Activated T-cell treated with anti-CD3 and anti-CD28 coated beads, Interleukin-2, amount 50 U/mL, for 4 hours (primary cell): ENCODE results near the gene TKT. TPM values are rescaled to one million over a fixed set of nuclear protein-coding genes. Genes with fewer than 3 reads are reported as not detected.

Experiments used
- ATAC-seq, 2 donors: fragments of 200-7000 bp; cut with Tn5 transposase; one replicate each; pipeline ENCODE4 v1.10.0; 2021
- DNase-seq: peaks from one replicate; pipeline ENCODE4 v3.0.0-alpha.2; 2020
- H3K27me3 Mint-ChIP-seq: one replicate; pipeline ENCODE4 v1.8.0; 2021; ENCODE audit warnings: low read depth, mixed read lengths
- H3K36me3 Mint-ChIP-seq: one replicate; pipeline ENCODE4 v1.8.0; 2022; ENCODE audit warnings: mixed read lengths; ENCODE audit not compliant: insufficient read depth
- H3K4me1 Mint-ChIP-seq: one replicate; pipeline ENCODE4 v1.8.0; 2021; ENCODE audit warnings: low read depth, mixed read lengths
- H3K4me3 Mint-ChIP-seq: one replicate; pipeline ENCODE4 v1.8.0; 2021; ENCODE audit warnings: mild to moderate bottlenecking, moderate library complexity, mixed read lengths
- H3K9me3 Mint-ChIP-seq: one replicate; pipeline ENCODE4 v1.8.0; 2021; ENCODE audit warnings: mixed read lengths
- total RNA-seq, 3 donors: library from RNA; stranded (reverse); gene quantifications; one replicate each; pipeline ENCODE4 v1.2.1, GENCODE V29; 2021

The TKT gene
- total RNA-seq, 3 donors from 2014 or later = 287 to 334 (median 331) TPM

GRCh38 chr3:53195066-53195450, 60.8 kb downstream of the TKT start:
- DNase-seq = no peak
- no peaks in the 10 kb centered on the region for H3K9me3 Mint-ChIP-seq
- ATAC-seq = no peak
- peaks cover 5% of the 10 kb centered on the region for H3K4me1 Mint-ChIP-seq
- H3K4me3 Mint-ChIP-seq = peak overlapping the region; percentile 26
- no peaks in the 10 kb centered on the region for H3K27me3 Mint-ChIP-seq
- H3K36me3 Mint-ChIP-seq = peaks cover 6% of the 10 kb centered on the region

GRCh38 chr3:53194210-53195065, 61.4 kb downstream of the TKT start:
- DNase-seq (no peak), ATAC-seq (no peak)
- no peak overlapping the region for H3K4me3 Mint-ChIP-seq
- peaks cover 8% of the 10 kb centered on the region for H3K36me3 Mint-ChIP-seq
- no peaks in the 10 kb centered on the region for H3K27me3 Mint-ChIP-seq
- H3K9me3 Mint-ChIP-seq = no peaks in the 10 kb centered on the region
- peaks cover 5% of the 10 kb centered on the region for H3K4me1 Mint-ChIP-seq

- no peaks in the 10 kb centered on the region for H3K9me3 Mint-ChIP-seq
- no peaks in the 10 kb centered on the region for H3K27me3 Mint-ChIP-seq
- H3K4me1 Mint-ChIP-seq = peaks cover 5% of the 10 kb centered on the region
- ATAC-seq (no peak), DNase-seq (no peak)
- H3K36me3 Mint-ChIP-seq = peaks cover 8% of the 10 kb centered on the region
- no peak overlapping the region for H3K4me3 Mint-ChIP-seq
Measured at GRCh38 chr3:53193466-53194209, 62.2 kb downstream of the TKT start.

- Mint-ChIP-seq H3K4me1 (peaks cover 5% of the 10 kb centered on the region), H3K9me3 (no peaks in the 10 kb centered on the region), H3K36me3 (peaks cover 8% of the 10 kb centered on the region), H3K4me3 (no peak overlapping the region), H3K27me3 (no peaks in the 10 kb centered on the region)
- no peak for ATAC-seq
- no peak for DNase-seq
Measured at GRCh38 chr3:53192608-53193007, 63.2 kb downstream of the TKT start.

GRCh38 chr3:53191836-53192480, 63.9 kb downstream of the TKT start:
- ATAC-seq = no peak
- Mint-ChIP-seq H3K9me3 (no peaks in the 10 kb centered on the region), H3K36me3 (peaks cover 12% of the 10 kb centered on the region), H3K4me3 (no peak overlapping the region), H3K27me3 (no peaks in the 10 kb centered on the region), H3K4me1 (peaks cover 5% of the 10 kb centered on the region)
- DNase-seq = no peak

GRCh38 chr3:53190659-53191058, 65.2 kb downstream of the TKT start:
- H3K4me1 Mint-ChIP-seq = peaks cover 4% of the 10 kb centered on the region
- no peak overlapping the region for H3K4me3 Mint-ChIP-seq
- H3K27me3 Mint-ChIP-seq = no peaks in the 10 kb centered on the region
- DNase-seq (no peak), ATAC-seq (no peak)
- peaks cover 13% of the 10 kb centered on the region for H3K36me3 Mint-ChIP-seq
- H3K9me3 Mint-ChIP-seq = no peaks in the 10 kb centered on the region

GRCh38 chr3:53189276-53189675, 66.5 kb downstream of the TKT start:
- Mint-ChIP-seq H3K27me3 (no peaks in the 10 kb centered on the region), H3K36me3 (peaks cover 19% of the 10 kb centered on the region), H3K4me3 (no peak overlapping the region), H3K4me1 (no peaks in the 10 kb centered on the region), H3K9me3 (no peaks in the 10 kb centered on the region)
- no peak for ATAC-seq
- DNase-seq = no peak

- Mint-ChIP-seq H3K4me1 (no peaks in the 10 kb centered on the region), H3K27me3 (no peaks in the 10 kb centered on the region), H3K4me3 (no peak overlapping the region), H3K9me3 (no peaks in the 10 kb centered on the region), H3K36me3 (peaks cover 19% of the 10 kb centered on the region)
- no peak for DNase-seq
- ATAC-seq = no peak
Measured at GRCh38 chr3:53188720-53189119, 67.1 kb downstream of the TKT start.

- DNase-seq (no peak), ATAC-seq (no peak)
- Mint-ChIP-seq H3K9me3 (no peaks in the 10 kb centered on the region), H3K27me3 (no peaks in the 10 kb centered on the region), H3K4me3 (no peak overlapping the region), H3K36me3 (peaks cover 19% of the 10 kb centered on the region), H3K4me1 (no peaks in the 10 kb centered on the region)
Measured at GRCh38 chr3:53188136-53188685, 67.6 kb downstream of the TKT start.

GRCh38 chr3:53187430-53187829, 68.4 kb downstream of the TKT start:
- H3K9me3 Mint-ChIP-seq = no peaks in the 10 kb centered on the region

GRCh38 chr3:53186726-53187125, 69.1 kb downstream of the TKT start:
- DNase-seq (no peak), ATAC-seq (no peak)
- Mint-ChIP-seq H3K36me3 (peaks cover 21% of the 10 kb centered on the region), H3K9me3 (no peaks in the 10 kb centered on the region), H3K4me3 (no peak overlapping the region), H3K4me1 (no peaks in the 10 kb centered on the region), H3K27me3 (no peaks in the 10 kb centered on the region)

More at GRCh38 chr3:53187430-53187829, 68.4 kb downstream of the TKT start:
- DNase-seq (no peak), ATAC-seq (no peak)
- Mint-ChIP-seq H3K4me1 (no peaks in the 10 kb centered on the region), H3K27me3 (no peaks in the 10 kb centered on the region), H3K4me3 (no peak overlapping the region), H3K36me3 (peaks cover 19% of the 10 kb centered on the region)

GRCh38 chr3:53185761-53186465, 69.9 kb downstream of the TKT start:
- H3K9me3 Mint-ChIP-seq = no peaks in the 10 kb centered on the region
- H3K27me3 Mint-ChIP-seq = no peaks in the 10 kb centered on the region
- no peak for ATAC-seq
- H3K36me3 Mint-ChIP-seq = peaks cover 27% of the 10 kb centered on the region
- no peak overlapping the region for H3K4me3 Mint-ChIP-seq
- H3K4me1 Mint-ChIP-seq = no peaks in the 10 kb centered on the region
- no peak for DNase-seq

- Mint-ChIP-seq H3K27me3 (no peaks in the 10 kb centered on the region), H3K36me3 (peaks cover 22% of the 10 kb centered on the region), H3K4me1 (no peaks in the 10 kb centered on the region), H3K4me3 (no peak overlapping the region), H3K9me3 (no peaks in the 10 kb centered on the region)
- ATAC-seq = no peak
- no peak for DNase-seq
Measured at GRCh38 chr3:53184701-53185100, 71.1 kb downstream of the TKT start.

- ATAC-seq (no peak), DNase-seq (no peak)
- H3K4me3 Mint-ChIP-seq = no peak overlapping the region
- no peaks in the 10 kb centered on the region for H3K9me3 Mint-ChIP-seq
- H3K36me3 Mint-ChIP-seq = peaks cover 29% of the 10 kb centered on the region
- H3K4me1 Mint-ChIP-seq = no peaks in the 10 kb centered on the region
- H3K27me3 Mint-ChIP-seq = no peaks in the 10 kb centered on the region
Measured at GRCh38 chr3:53183514-53183913, 72.3 kb downstream of the TKT start.
